Endothelial cell of umbilical vein (primary cell): ENCODE measurements around the gene HAND1. TPM values are rescaled to one million over a fixed set of nuclear protein-coding genes. Genes with fewer than 3 reads are reported as not detected.
A peak's percentile ranks its signal among the peaks of the same experiment; 100 is the strongest.

Source experiments
- BruUV-seq: library from RNA; stranded (reverse); fragments of 400-500 nt; replicated peaks from 2 replicates; lab custom pipeline; 2021; lab: Mats Ljungman, UMichigan
- CTCF ChIA-PET: fragments of 300-600, 350-600 bp; sonication (Branson Sonifier 250); formaldehyde crosslinking; loops from one replicate; lab custom pipeline; 2021; ENCODE audit warnings: antibody characterized with exemption, inconsistent platforms; lab: Charles Lee
- POLR2A ChIA-PET: fragments of 300-600, 350-600 bp; sonication (Branson Sonifier 250); formaldehyde crosslinking; loops from one replicate; lab custom pipeline; 2021; ENCODE audit warnings: antibody characterized with exemption, inconsistent platforms; lab: Charles Lee
- DNase-seq: peaks from one replicate; pipeline ENCODE4 v3.0.0-alpha.2; 2011; ENCODE audit warnings: low read depth, low spot score
- FAIRE-seq: peaks from 2 replicates; lab custom pipeline; 2011; peaks lifted over from hg19 to GRCh38; lab: Jason Lieb, UNC
- H2AFZ ChIP-seq: 2 replicates; pipeline ENCODE4 v1.6.0; 2012; ENCODE audit warnings: low read depth, low read length, control low read depth, inconsistent platforms
- H3K27ac ChIP-seq: 2 replicates; pipeline ENCODE4 v1.5.1; 2011; ENCODE audit warnings: low read depth, mild to moderate bottlenecking, control low read depth, low read length, moderate library complexity; ENCODE audit not compliant: insufficient read depth
- H3K27me3 ChIP-seq, 2 experiments: 2 replicates each; pipeline versions ENCODE4 v1.6.0 to v1.6.1; 2011; ENCODE audit warnings: low read length in 2 of 2, mixed read lengths in 1 of 2; ENCODE audit not compliant: control insufficient read depth in 2 of 2, insufficient read depth in 2 of 2
- H3K36me3 ChIP-seq, 2 experiments: 2 replicates in 1 of 2; 3 replicates in 1 of 2; pipeline ENCODE4 v1.5.1; 2011; ENCODE audit warnings: low read length in 2 of 2, mild to moderate bottlenecking in 1 of 2, moderate library complexity in 1 of 2; ENCODE audit not compliant: control insufficient read depth in 2 of 2, insufficient read depth in 2 of 2; ENCODE audit errors: extremely low read depth in 1 of 2
- H3K4me1 ChIP-seq: 3 replicates; pipeline ENCODE4 v1.5.1; 2011; ENCODE audit warnings: mild to moderate bottlenecking, low read length; ENCODE audit not compliant: control insufficient read depth, insufficient read depth; ENCODE audit errors: extremely low read depth
- H3K4me2 ChIP-seq: 2 replicates; pipeline ENCODE4 v1.6.1; 2011; ENCODE audit warnings: low read length, control low read depth, mixed read lengths; ENCODE audit not compliant: insufficient read depth
- H3K4me3 ChIP-seq, 3 experiments: fragments of 200-600 bp in 1 of 3; sonication (generic), shearing (Covaris generic) in 1 of 3; replicated peaks in 1 of 3; 2 replicates each; pipeline ENCODE4 v1.5.1; 2011 to 2016; ENCODE audit warnings: control low read depth in 3 of 3, low read length in 3 of 3, mild to moderate bottlenecking in 2 of 3, inconsistent platforms in 1 of 3, low read depth in 1 of 3, moderate library complexity in 1 of 3; ENCODE audit not compliant: insufficient read depth in 1 of 3
- H3K79me2 ChIP-seq: 2 replicates; pipeline ENCODE4 v1.6.0; 2012; ENCODE audit warnings: low read length, inconsistent platforms; ENCODE audit not compliant: control insufficient read depth, insufficient read depth
- H3K9ac ChIP-seq: replicated peaks from 2 replicates; pipeline ENCODE3; 2011; ENCODE audit warnings: low read length, control low read depth; ENCODE audit not compliant: insufficient read depth; ENCODE audit errors: extremely low read depth
- H3K9me1 ChIP-seq: replicated peaks from 3 replicates; pipeline ENCODE4 v1.6.0; 2011; ENCODE audit warnings: mild to moderate bottlenecking, low read length; ENCODE audit not compliant: control insufficient read depth, insufficient read depth; ENCODE audit errors: extremely low read depth
- H3K9me3 ChIP-seq: replicated peaks from 2 replicates; pipeline ENCODE4 v1.5.1; 2012; ENCODE audit warnings: low read length, inconsistent platforms; ENCODE audit not compliant: control insufficient read depth, insufficient read depth
- H4K20me1 ChIP-seq: replicated peaks from 2 replicates; pipeline ENCODE3; 2011; ENCODE audit warnings: mild to moderate bottlenecking, low read length; ENCODE audit not compliant: control insufficient read depth, insufficient read depth; ENCODE audit errors: extremely low read depth
- EZH2 ChIP-seq: IDR thresholded peaks from 2 replicates; pipeline ENCODE4 v1.6.1; 2012; ENCODE audit warnings: borderline replicate concordance, low read depth, mild to moderate bottlenecking, moderate library complexity, low read length, inconsistent platforms; ENCODE audit not compliant: severe bottlenecking
- GATA2 ChIP-seq: IDR thresholded peaks from 2 replicates; pipeline ENCODE4 v1.7.0; 2011; ENCODE audit warnings: low read depth, mild to moderate bottlenecking, moderate library complexity, mixed read lengths, low read length; ENCODE audit not compliant: insufficient read length, insufficient read depth
- JUN ChIP-seq: IDR thresholded peaks from 2 replicates; pipeline ENCODE4 v1.6.1; 2011; ENCODE audit warnings: borderline replicate concordance, low read depth; ENCODE audit not compliant: insufficient read length, insufficient read depth
- MAX ChIP-seq: IDR thresholded peaks from 2 replicates; pipeline ENCODE4 v1.6.1; 2011; ENCODE audit not compliant: insufficient read depth, insufficient read length
- MYC ChIP-seq: IDR thresholded peaks from one replicate; pipeline ENCODE4 v1.6.1; 2011; ENCODE audit warnings: mild to moderate bottlenecking, low read depth, low read length
- POLR2A ChIP-seq: IDR thresholded peaks from 2 replicates; pipeline ENCODE4 v1.6.1; 2012; ENCODE audit warnings: low read depth, mild to moderate bottlenecking, control low read depth, low read length
- dilution Hi-C: fragments of 300-500 bp; cut with MboI; formaldehyde crosslinking; loops from one replicate; pipeline ENCODE4 v1.15.0; 2019; ENCODE audit warnings: low sequenced_read_pairs; ENCODE audit not compliant: extremely low pct_ligation_motif_present
- intact Hi-C: fragments of 100-400 bp; cut with micrococcal nuclease; formaldehyde crosslinking; loops from one replicate; pipeline ENCODE4 v1.10.0; 2022
- polyA plus RNA-seq, 4 experiments: library from polyadenylated mRNA; depleted of rRNA in 3 of 4; stranded (reverse) in 3 of 4; unstranded in 1 of 4; fragments of >200 nt; gene quantifications; 2 replicates each; pipeline versions ENCODE4 v1.2.1 to v1.2.3, GENCODE V29; 2011 to 2012; ENCODE audit warnings: missing spikeins in 1 of 4
- total RNA-seq: library from RNA; stranded (reverse); gene quantifications from 2 replicates; pipeline ENCODE4 v1.2.3, GENCODE V29; 2021
- TF ChIP-seq, protein P1 (sequence below), 2 donors: IDR thresholded peaks; 1 replicate in 1 of 2; 2 replicates in 1 of 2; pipeline ENCODE4 v1.5.1; 2011; ENCODE audit warnings: low read length in 2 of 2, mild to moderate bottlenecking in 2 of 2, moderate library complexity in 2 of 2, control low read depth in 1 of 2, inconsistent platforms in 1 of 2, low read depth in 1 of 2; ENCODE audit not compliant: insufficient read depth in 1 of 2; ENCODE audit errors: extremely low read depth in 1 of 2

The HAND1 gene
- total and polyA plus RNA-seq, 2 donors (not counting 3 experiments of a cell fraction or from before 2014, with no cell fraction given), result not detected

GRCh38 chr5:154455585-154455984 is 22.4 kb downstream of the HAND1 start:
- Histone ChIP-seq H3K4me3 (no peak overlapping the region), H3K27me3 (no peaks in the 10 kb centered on the region), H3K9me3 (no peaks in the 10 kb centered on the region), H3K9ac (no peak overlapping the region), H3K4me1 (peaks cover 2% of the 10 kb centered on the region), H3K4me2 (no peak overlapping the region), H3K9me1 (no peaks in the 10 kb centered on the region), H4K20me1 (no peaks in the 10 kb centered on the region), H3K79me2 (no peaks in the 10 kb centered on the region), H3K27ac (no peak overlapping the region), H3K36me3 (peaks cover 8 to 21% of the 10 kb centered on the region in 2 experiments), H2AFZ (no peak overlapping the region)
- BruUV-seq, result no TSS peak
- ChIA-PET POLR2A (no interaction called here), CTCF (no interaction called here)
- dilution Hi-C loops, result no loop called here
- DNase-seq, result no peak
- peak; percentile 76 for FAIRE-seq
- intact Hi-C loops, result no loop called here
- TF ChIP-seq MAX (no peak), POLR2A (no peak), JUN (no peak), GATA2 (no peak), EZH2 (no peak), MYC (no peak)

- ChIA-PET POLR2A (no interaction called here), CTCF (no interaction called here)
- no peak for FAIRE-seq
Observed at GRCh38 chr5:154451957-154452356, 26.1 kb downstream of the HAND1 start.

More at GRCh38 chr5:154451957-154452356, 26.1 kb downstream of the HAND1 start:
- H2AFZ ChIP-seq, result no peak overlapping the region
- no peak overlapping the region for H3K4me2 ChIP-seq
- H3K9me3 ChIP-seq, result no peaks in the 10 kb centered on the region
- no peak overlapping the region for H3K27ac ChIP-seq
- peaks cover 6% of the 10 kb centered on the region for H4K20me1 ChIP-seq
- no peak for TF ChIP-seq MYC
- TF ChIP-seq, protein P1, sequence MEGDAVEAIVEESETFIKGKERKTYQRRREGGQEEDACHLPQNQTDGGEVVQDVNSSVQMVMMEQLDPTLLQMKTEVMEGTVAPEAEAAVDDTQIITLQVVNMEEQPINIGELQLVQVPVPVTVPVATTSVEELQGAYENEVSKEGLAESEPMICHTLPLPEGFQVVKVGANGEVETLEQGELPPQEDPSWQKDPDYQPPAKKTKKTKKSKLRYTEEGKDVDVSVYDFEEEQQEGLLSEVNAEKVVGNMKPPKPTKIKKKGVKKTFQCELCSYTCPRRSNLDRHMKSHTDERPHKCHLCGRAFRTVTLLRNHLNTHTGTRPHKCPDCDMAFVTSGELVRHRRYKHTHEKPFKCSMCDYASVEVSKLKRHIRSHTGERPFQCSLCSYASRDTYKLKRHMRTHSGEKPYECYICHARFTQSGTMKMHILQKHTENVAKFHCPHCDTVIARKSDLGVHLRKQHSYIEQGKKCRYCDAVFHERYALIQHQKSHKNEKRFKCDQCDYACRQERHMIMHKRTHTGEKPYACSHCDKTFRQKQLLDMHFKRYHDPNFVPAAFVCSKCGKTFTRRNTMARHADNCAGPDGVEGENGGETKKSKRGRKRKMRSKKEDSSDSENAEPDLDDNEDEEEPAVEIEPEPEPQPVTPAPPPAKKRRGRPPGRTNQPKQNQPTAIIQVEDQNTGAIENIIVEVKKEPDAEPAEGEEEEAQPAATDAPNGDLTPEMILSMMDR (IDR thresholded peaks at IDR 0.05; ENCODE audit: extremely low read depth in 1 of 2, insufficient read depth in 1 of 2, low read depth in 1 of 2, low read length in 2 of 2), result no peak
- H3K27me3 ChIP-seq, result no peaks in the 10 kb centered on the region
- H3K4me3 ChIP-seq, result no peak overlapping the region
- dilution Hi-C loops (no loop called here), intact Hi-C loops (no loop called here)
- H3K79me2 ChIP-seq, result peaks cover 20% of the 10 kb centered on the region
- no peak for DNase-seq
- no peak overlapping the region for H3K9ac ChIP-seq
- peaks cover 9% of the 10 kb centered on the region for H3K4me1 ChIP-seq
- H3K9me1 ChIP-seq, result no peaks in the 10 kb centered on the region
- H3K36me3 ChIP-seq, result peaks cover 8 to 16% of the 10 kb centered on the region in 2 experiments
- no TSS peak for BruUV-seq
